PC-9 (cell line): Measurements from ENCODE around the gene STAMBPL1. TPM values are rescaled to one million over a fixed set of nuclear protein-coding genes. Genes with fewer than 3 reads are reported as not detected.

ENCODE experiments used
- BruUV-seq: library from RNA; stranded (reverse); fragments of 400-500 nt; replicated peaks from 2 replicates; lab custom pipeline; 2021; lab: Mats Ljungman, UMichigan
- CTCF ChIA-PET: fragments of 300-600 bp; sonication (Branson Sonifier 250); formaldehyde crosslinking; loops from one replicate; lab custom pipeline; 2022; ENCODE audit warnings: antibody characterized with exemption; lab: Charles Lee
- POLR2A ChIA-PET: fragments of 300-600 bp; sonication (Branson Sonifier 250); formaldehyde crosslinking; loops from one replicate; lab custom pipeline; 2022; ENCODE audit warnings: antibody characterized with exemption; ENCODE audit not compliant: unreplicated experiment; lab: Charles Lee
- DNase-seq, 2 experiments: peaks; one replicate each; pipeline versions ENCODE4 v3.0.0 to v3.0.0-alpha.2; 2015 to 2022; ENCODE audit warnings: mixed read lengths in 1 of 2
- H2AFZ ChIP-seq: fragments of 200-600 bp; sonication (generic); 2 replicates; pipeline ENCODE4 v1.8.1; 2017; ENCODE audit warnings: antibody characterized with exemption
- H3F3A ChIP-seq: fragments of 200-600 bp; sonication (generic); 2 replicates; pipeline ENCODE4 v1.8.1; 2017; ENCODE audit warnings: antibody characterized with exemption, mild to moderate bottlenecking, low read depth; ENCODE audit not compliant: insufficient read depth
- H3K27ac ChIP-seq: fragments of 200-600 bp; sonication (generic); 2 replicates; pipeline ENCODE4 v1.6.1; 2016; ENCODE audit warnings: mixed run types
- H3K27me3 ChIP-seq: fragments of 200-600 bp; sonication (generic); 2 replicates; pipeline ENCODE4 v1.6.1; 2016; ENCODE audit warnings: low read depth, mixed run types; ENCODE audit not compliant: insufficient read depth
- H3K36me3 ChIP-seq: fragments of 200-600 bp; sonication (generic); 2 replicates; pipeline ENCODE4 v1.6.1; 2016; ENCODE audit warnings: low read depth, mixed run types
- H3K4me1 ChIP-seq: fragments of 200-600 bp; sonication (generic); replicated peaks from 2 replicates; pipeline ENCODE4 v1.6.1; 2016; ENCODE audit warnings: mixed run types; ENCODE audit not compliant: insufficient read depth
- H3K4me2 ChIP-seq: fragments of 200-600 bp; sonication (generic); 2 replicates; pipeline ENCODE4 v1.6.1; 2017; ENCODE audit warnings: mixed run types
- H3K4me3 ChIP-seq: fragments of 200-600 bp; sonication (generic); 2 replicates; pipeline ENCODE4 v1.6.1; 2016; ENCODE audit warnings: mixed run types
- H3K79me2 ChIP-seq: fragments of 200-600 bp; sonication (generic); 2 replicates; pipeline ENCODE4 v1.6.1; 2017; ENCODE audit warnings: low read depth, mixed run types
- H3K9me2 ChIP-seq: fragments of 200-600 bp; sonication (generic); 2 replicates; pipeline ENCODE4 v1.8.1; 2017; ENCODE audit warnings: mild to moderate bottlenecking; ENCODE audit not compliant: insufficient read depth
- H3K9me3 ChIP-seq: fragments of 200-600 bp; sonication (generic); 2 replicates; pipeline ENCODE4 v1.8.1; 2016; ENCODE audit warnings: low read depth; ENCODE audit not compliant: insufficient read depth
- H4K20me1 ChIP-seq: fragments of 200-600 bp; sonication (generic); 2 replicates; pipeline ENCODE4 v1.8.1; 2017; ENCODE audit not compliant: insufficient read depth
- CTCF ChIP-seq: fragments of 200-600 bp; sonication (generic); conservative IDR thresholded peaks from 2 replicates; pipeline ENCODE4 v1.6.1; 2017; ENCODE audit warnings: mixed run types, antibody characterized with exemption, mild to moderate bottlenecking, moderate library complexity
- EZH2 ChIP-seq: fragments of 200-600 bp; sonication (generic); IDR thresholded peaks from 2 replicates; pipeline ENCODE4 v1.8.0; 2017; ENCODE audit warnings: antibody characterized with exemption, low read depth
- intact Hi-C: fragments of 100-400 bp; cut with micrococcal nuclease; formaldehyde crosslinking; loops from one replicate; pipeline ENCODE4 v1.10.0; 2022; ENCODE audit not compliant: unreplicated experiment
- total RNA-seq: library from RNA; stranded (reverse); gene quantifications from 2 replicates; pipeline ENCODE4 v1.2.3, GENCODE V29; 2021

STAMBPL1 gene
- total RNA-seq, 1 experiment from 2014 or later = 7.4 TPM

GRCh38 chr10:88849234-88849633 lies 30.8 kb upstream of the STAMBPL1 start:
- peaks cover 29% of the 10 kb centered on the region; the same call in 1 of the 2 replicates for H3F3A ChIP-seq
- intact Hi-C loops = no loop called here
- peaks cover 52% of the 10 kb centered on the region for H3K4me1 ChIP-seq
- TF ChIP-seq CTCF (no peak), EZH2 (no peak)
- H3K4me3 ChIP-seq = peak overlapping the region; percentile 31; the same call in 1 of the 2 replicates
- no peaks in the 10 kb centered on the region for H4K20me1 ChIP-seq
- no peaks in the 10 kb centered on the region for H3K27me3 ChIP-seq
- H2AFZ ChIP-seq = no peak overlapping the region
- H3K79me2 ChIP-seq = peaks cover 35% of the 10 kb centered on the region
- BruUV-seq = no TSS peak
- DNase-seq = no peak
- no peaks in the 10 kb centered on the region for H3K9me2 ChIP-seq
- CTCF ChIA-PET = interaction anchor here (1.2 kb wide), 1 partner anchor 83 kb away, joined by 5 read pairs; no protein-coding TSS in a partner anchor
- H3K36me3 ChIP-seq = no peaks in the 10 kb centered on the region
- peak overlapping the region; percentile 92 for H3K27ac ChIP-seq
- H3K4me2 ChIP-seq = peak overlapping the region; percentile 92
- POLR2A ChIA-PET = no interaction called here
- peaks cover 6% of the 10 kb centered on the region; the same call in 1 of the 2 replicates for H3K9me3 ChIP-seq

GRCh38 chr10:88850712-88851111 lies 29.3 kb upstream of the STAMBPL1 start:
- ChIA-PET CTCF (no interaction called here), POLR2A (no interaction called here)
- Histone ChIP-seq H3K9me3 (peaks cover 6% of the 10 kb centered on the region; the same call in 1 of the 2 replicates), H4K20me1 (no peaks in the 10 kb centered on the region), H3K4me3 (peak overlapping the region; percentile 51), H3K4me2 (peak overlapping the region; percentile 92), H3K9me2 (no peaks in the 10 kb centered on the region), H3K79me2 (peaks cover 35% of the 10 kb centered on the region), H3K36me3 (no peaks in the 10 kb centered on the region), H3F3A (peaks cover 29% of the 10 kb centered on the region; the same call in 1 of the 2 replicates), H3K27me3 (no peaks in the 10 kb centered on the region), H2AFZ (0 out of 2 replicates have a peak overlapping the region, but pooled peaks have one; percentile 23), H3K4me1 (peaks cover 52% of the 10 kb centered on the region), H3K27ac (peak overlapping the region; percentile 90)
- TF ChIP-seq CTCF (no peak), EZH2 (no peak)
- BruUV-seq = no TSS peak
- intact Hi-C loops = loop anchor here (2.0 kb wide), 2 partner anchors 16 to 30 kb away; partner anchors contain the start of gene STAMBPL1
- peak in 1 of 2 experiments; percentile 53 for DNase-seq

- peak; percentile 76 to 98 for DNase-seq
- CTCF ChIA-PET = no interaction called here
- Histone ChIP-seq H3F3A (peaks cover 29% of the 10 kb centered on the region; the same call in 1 of the 2 replicates), H3K27ac (peak within 1 kb of the TSS; percentile 90), H3K4me1 (peaks cover 52% of the 10 kb centered on the region), H3K4me2 (peak within 1 kb of the TSS; percentile 92), H3K4me3 (peak within 1 kb of the TSS; percentile 51), H3K9me2 (no peaks in the 10 kb centered on the region), H3K79me2 (peaks cover 26% of the 10 kb centered on the region), H2AFZ (0 out of 2 replicates have a peak within 1 kb of the TSS, but pooled peaks have one; percentile 29), H3K36me3 (no peaks in the 10 kb centered on the region), H3K9me3 (peaks cover 6% of the 10 kb centered on the region; the same call in 1 of the 2 replicates), H3K27me3 (no peaks in the 10 kb centered on the region), H4K20me1 (no peaks in the 10 kb centered on the region)
- intact Hi-C loops = loop anchor here (2.0 kb wide), 2 partner anchors 15 to 29 kb away; partner anchors contain the start of gene STAMBPL1
- POLR2A ChIA-PET = interaction anchor here (0.5 kb wide), 1 partner anchor 204 kb away, joined by 5 read pairs; no protein-coding TSS in a partner anchor
- TF ChIP-seq EZH2 = no peak
- no peak for TF ChIP-seq CTCF
- BruUV-seq = no TSS peak
Measured at GRCh38 chr10:88851706-88852105, 28.3 kb upstream of the STAMBPL1 start, which contains the start of gene ANKRD22. Gene ANKRD22 (minus strand): TSS chr10:88851844. CDS start chr10:88851607, 237 bp downstream.
